HepG2 (cell line): Measurements from ENCODE around the gene DCDC2. TPM values are rescaled to one million over a fixed set of nuclear protein-coding genes. Genes with fewer than 3 reads are reported as not detected.

ENCODE experiments used
- ATF3 ChIP-seq: sonication (generic); formaldehyde crosslinking; IDR thresholded peaks from 2 replicates; pipeline ENCODE4 v1.4.0; 2020; ENCODE audit warnings: missing genetic modification reagents
- CBFB ChIP-seq: sonication (generic); formaldehyde crosslinking; IDR thresholded peaks from 2 replicates; pipeline ENCODE4 v1.4.0; 2020; ENCODE audit warnings: missing genetic modification reagents
- DPF2 ChIP-seq: sonication (generic); formaldehyde crosslinking; IDR thresholded peaks from 2 replicates; pipeline ENCODE4 v1.4.0; 2020; ENCODE audit warnings: mild to moderate bottlenecking, low read depth, missing genetic modification reagents, borderline replicate concordance
- EP300 ChIP-seq, 3 experiments: sonication (generic) in 1 of 3; formaldehyde crosslinking in 1 of 3; IDR thresholded peaks; 2 replicates each; pipeline versions ENCODE4 v1.5.1 to v1.6.1; 2011 to 2020; ENCODE audit warnings: low read depth in 2 of 3, low read length in 2 of 3, borderline replicate concordance in 1 of 3, improper control_type of control experiment in 1 of 3, mild to moderate bottlenecking in 1 of 3, missing genetic modification reagents in 1 of 3, moderate library complexity in 1 of 3
- IRF2 ChIP-seq: IDR thresholded peaks from 2 replicates; pipeline ENCODE4 v1.6.1; 2018; ENCODE audit warnings: missing genetic modification reagents, missing compliant biosample characterization
- KDM1A ChIP-seq: IDR thresholded peaks from 2 replicates; pipeline ENCODE4 v1.6.1; 2016; ENCODE audit warnings: missing compliant biosample characterization
- PBX2 ChIP-seq: IDR thresholded peaks from 2 replicates; pipeline ENCODE4 v1.6.1; 2016; ENCODE audit warnings: control low read depth
- PRMT3 ChIP-seq: sonication (generic); formaldehyde crosslinking; IDR thresholded peaks from 2 replicates; pipeline ENCODE4 v1.8.1; 2022; ENCODE audit warnings: low read depth, mild to moderate bottlenecking, moderate library complexity, missing genetic modification reagents, borderline replicate concordance
- SAFB2 ChIP-seq: sonication (generic); formaldehyde crosslinking; IDR thresholded peaks from 2 replicates; pipeline ENCODE4 v1.5.1; 2020; ENCODE audit warnings: missing genetic modification reagents, low read depth, mild to moderate bottlenecking, borderline replicate concordance
- THAP7 ChIP-seq: sonication (generic); formaldehyde crosslinking; IDR thresholded peaks from 2 replicates; pipeline ENCODE4 v1.8.1; 2023; ENCODE audit warnings: mild to moderate bottlenecking, missing genetic modification reagents
- TOPORS ChIP-seq: sonication (generic); formaldehyde crosslinking; IDR thresholded peaks from 2 replicates; pipeline ENCODE4 v1.8.0; 2023; ENCODE audit warnings: mild to moderate bottlenecking, missing genetic modification reagents
- ZNF644 ChIP-seq: IDR thresholded peaks from 2 replicates; pipeline ENCODE4 v1.6.1; 2016; ENCODE audit warnings: low read depth
- ZNF749 ChIP-seq: sonication (generic); formaldehyde crosslinking; IDR thresholded peaks from 2 replicates; pipeline ENCODE4 v1.8.0; 2022; ENCODE audit warnings: mild to moderate bottlenecking, missing genetic modification reagents, moderate library complexity, borderline replicate concordance
- polyA plus RNA-seq, 8 experiments: library from polyadenylated mRNA; depleted of rRNA in 3 of 8; stranded (reverse) in 7 of 8; unstranded in 1 of 8; fragments of >200 nt; fragmentation: Illumina TruSeq in 4 of 8; extraction: Trizol in 4 of 8; gene quantifications; 2 replicates each; pipeline versions ENCODE4 v1.2.1 to v1.2.3, GENCODE V29; 2011 to 2016; ENCODE audit warnings: low read depth in 4 of 8, missing spikeins in 1 of 8, mixed read lengths in 1 of 8; ENCODE audit not compliant: insufficient read depth in 1 of 8
- total RNA-seq, 5 experiments: library from RNA; depleted of rRNA; stranded (reverse); fragments of >200 nt; fragmentation: Illumina TruSeq; extraction: Trizol; gene quantifications; 2 replicates each; pipeline ENCODE4 v1.2.3, GENCODE V29; 2016; ENCODE audit warnings: low read depth in 1 of 5
- TF ChIP-seq, protein P1 (sequence below): sonication (generic); formaldehyde crosslinking; IDR thresholded peaks from 2 replicates; pipeline ENCODE4 v1.5.0; 2020; ENCODE audit warnings: missing genetic modification reagents
- TF ChIP-seq, protein P2 (sequence below): sonication (generic); formaldehyde crosslinking; IDR thresholded peaks from 2 replicates; pipeline ENCODE4 v1.4.0; 2020; ENCODE audit warnings: missing genetic modification reagents, low read depth, mild to moderate bottlenecking, borderline replicate concordance
- TF ChIP-seq, protein P3 (sequence below): IDR thresholded peaks from 2 replicates; pipeline ENCODE4 v1.4.0; 2020; ENCODE audit warnings: mild to moderate bottlenecking, missing genetic modification reagents
- TF ChIP-seq, protein P4 (sequence below): IDR thresholded peaks from 2 replicates; pipeline ENCODE4 v1.6.1; 2016; ENCODE audit warnings: missing compliant biosample characterization, missing genetic modification reagents, borderline replicate concordance

Gene DCDC2
- total and polyA plus RNA-seq, 2 of the 13 experiments (the other 11 are each of a cell fraction or from before 2014, with no cell fraction given): 9.0 to 36.2 TPM

- peak; percentile 55; the same call in 1 of the 2 replicates for TF ChIP-seq TOPORS (CRISPR knock-in tag)
- no peak for TF ChIP-seq PRMT3 (CRISPR knock-in tag)
- peak; percentile 65; the same call in 1 of the 2 replicates for TF ChIP-seq ATF3 (CRISPR knock-in tag)
- peak; percentile 95 for TF ChIP-seq CBFB (CRISPR knock-in tag)
- TF ChIP-seq, protein P1, sequence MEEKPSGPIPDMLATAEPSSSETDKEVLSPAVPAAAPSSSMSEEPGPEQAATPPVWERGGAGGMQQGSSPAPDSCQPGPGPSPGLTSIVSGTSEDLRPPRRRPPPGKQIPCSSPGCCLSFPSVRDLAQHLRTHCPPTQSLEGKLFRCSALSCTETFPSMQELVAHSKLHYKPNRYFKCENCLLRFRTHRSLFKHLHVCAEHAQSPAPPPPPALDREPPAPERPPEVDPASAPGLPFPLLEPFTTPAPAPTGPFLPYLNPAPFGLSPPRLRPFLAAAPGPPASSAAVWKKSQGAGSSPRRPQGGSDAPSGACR (CRISPR knock-in tag): peak; percentile 74
- TF ChIP-seq, protein P2, sequence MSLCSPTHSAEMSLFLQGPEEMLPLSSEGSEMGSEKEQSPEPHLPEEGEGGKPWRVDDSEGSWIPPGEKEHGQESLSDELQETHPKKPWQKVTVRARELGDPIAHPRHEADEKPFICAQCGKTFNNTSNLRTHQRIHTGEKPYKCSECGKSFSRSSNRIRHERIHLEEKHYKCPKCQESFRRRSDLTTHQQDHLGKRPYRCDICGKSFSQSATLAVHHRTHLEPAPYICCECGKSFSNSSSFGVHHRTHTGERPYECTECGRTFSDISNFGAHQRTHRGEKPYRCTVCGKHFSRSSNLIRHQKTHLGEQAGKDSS (CRISPR knock-in tag): no peak
- TF ChIP-seq, protein P3, sequence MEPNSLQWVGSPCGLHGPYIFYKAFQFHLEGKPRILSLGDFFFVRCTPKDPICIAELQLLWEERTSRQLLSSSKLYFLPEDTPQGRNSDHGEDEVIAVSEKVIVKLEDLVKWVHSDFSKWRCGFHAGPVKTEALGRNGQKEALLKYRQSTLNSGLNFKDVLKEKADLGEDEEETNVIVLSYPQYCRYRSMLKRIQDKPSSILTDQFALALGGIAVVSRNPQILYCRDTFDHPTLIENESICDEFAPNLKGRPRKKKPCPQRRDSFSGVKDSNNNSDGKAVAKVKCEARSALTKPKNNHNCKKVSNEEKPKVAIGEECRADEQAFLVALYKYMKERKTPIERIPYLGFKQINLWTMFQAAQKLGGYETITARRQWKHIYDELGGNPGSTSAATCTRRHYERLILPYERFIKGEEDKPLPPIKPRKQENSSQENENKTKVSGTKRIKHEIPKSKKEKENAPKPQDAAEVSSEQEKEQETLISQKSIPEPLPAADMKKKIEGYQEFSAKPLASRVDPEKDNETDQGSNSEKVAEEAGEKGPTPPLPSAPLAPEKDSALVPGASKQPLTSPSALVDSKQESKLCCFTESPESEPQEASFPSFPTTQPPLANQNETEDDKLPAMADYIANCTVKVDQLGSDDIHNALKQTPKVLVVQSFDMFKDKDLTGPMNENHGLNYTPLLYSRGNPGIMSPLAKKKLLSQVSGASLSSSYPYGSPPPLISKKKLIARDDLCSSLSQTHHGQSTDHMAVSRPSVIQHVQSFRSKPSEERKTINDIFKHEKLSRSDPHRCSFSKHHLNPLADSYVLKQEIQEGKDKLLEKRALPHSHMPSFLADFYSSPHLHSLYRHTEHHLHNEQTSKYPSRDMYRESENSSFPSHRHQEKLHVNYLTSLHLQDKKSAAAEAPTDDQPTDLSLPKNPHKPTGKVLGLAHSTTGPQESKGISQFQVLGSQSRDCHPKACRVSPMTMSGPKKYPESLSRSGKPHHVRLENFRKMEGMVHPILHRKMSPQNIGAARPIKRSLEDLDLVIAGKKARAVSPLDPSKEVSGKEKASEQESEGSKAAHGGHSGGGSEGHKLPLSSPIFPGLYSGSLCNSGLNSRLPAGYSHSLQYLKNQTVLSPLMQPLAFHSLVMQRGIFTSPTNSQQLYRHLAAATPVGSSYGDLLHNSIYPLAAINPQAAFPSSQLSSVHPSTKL (CRISPR knock-in tag): peak; percentile 98
- peak; percentile 95 for TF ChIP-seq KDM1A
- TF ChIP-seq THAP7 (CRISPR knock-in tag): no peak
- no peak for TF ChIP-seq SAFB2 (CRISPR knock-in tag)
- TF ChIP-seq, protein P4, sequence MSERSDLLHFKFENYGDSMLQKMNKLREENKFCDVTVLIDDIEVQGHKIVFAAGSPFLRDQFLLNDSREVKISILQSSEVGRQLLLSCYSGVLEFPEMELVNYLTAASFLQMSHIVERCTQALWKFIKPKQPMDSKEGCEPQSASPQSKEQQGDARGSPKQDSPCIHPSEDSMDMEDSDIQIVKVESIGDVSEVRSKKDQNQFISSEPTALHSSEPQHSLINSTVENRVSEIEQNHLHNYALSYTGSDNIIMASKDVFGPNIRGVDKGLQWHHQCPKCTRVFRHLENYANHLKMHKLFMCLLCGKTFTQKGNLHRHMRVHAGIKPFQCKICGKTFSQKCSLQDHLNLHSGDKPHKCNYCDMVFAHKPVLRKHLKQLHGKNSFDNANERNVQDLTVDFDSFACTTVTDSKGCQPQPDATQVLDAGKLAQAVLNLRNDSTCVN (CRISPR knock-in tag): no peak
- peak; percentile 35; the same call in 1 of the 2 replicates for TF ChIP-seq ZNF644 (CRISPR knock-in tag)
- TF ChIP-seq PBX2 (CRISPR knock-in tag): no peak; the same call in 1 of the 2 replicates
- peak; percentile 87 for TF ChIP-seq IRF2 (CRISPR knock-in tag)
- TF ChIP-seq EP300 (IDR thresholded peaks at IDR 0.05; ENCODE audit: low read depth in 2 of 2, low read length in 2 of 2): peak; percentile 69 to 96; a peak in 3 of 4 replicates
- TF ChIP-seq EP300 (CRISPR knock-in tag; IDR thresholded peaks at IDR 0.05; ENCODE audit: borderline replicate concordance): peak; percentile 94
- TF ChIP-seq ZNF749 (CRISPR knock-in tag): no peak; the same call in 1 of the 2 replicates
- TF ChIP-seq DPF2 (CRISPR knock-in tag): peak; percentile 74; the same call in 1 of the 2 replicates
These were observed 16.6 kb downstream of the DCDC2 start (continued) for GRCh38 chr6:24340998-24341938.
